ENCODE measurements around the gene TTR. TPM values are rescaled to one million over a fixed set of nuclear protein-coding genes. Genes with fewer than 3 reads are reported as not detected.

TTR gene
- total and polyA plus RNA-seq, 9 of the 15 experiments (the other 6 are each of a cell fraction or from before 2014, with no cell fraction given): 0.17 to 0.53 TPM; not detected in 7

DNA sequence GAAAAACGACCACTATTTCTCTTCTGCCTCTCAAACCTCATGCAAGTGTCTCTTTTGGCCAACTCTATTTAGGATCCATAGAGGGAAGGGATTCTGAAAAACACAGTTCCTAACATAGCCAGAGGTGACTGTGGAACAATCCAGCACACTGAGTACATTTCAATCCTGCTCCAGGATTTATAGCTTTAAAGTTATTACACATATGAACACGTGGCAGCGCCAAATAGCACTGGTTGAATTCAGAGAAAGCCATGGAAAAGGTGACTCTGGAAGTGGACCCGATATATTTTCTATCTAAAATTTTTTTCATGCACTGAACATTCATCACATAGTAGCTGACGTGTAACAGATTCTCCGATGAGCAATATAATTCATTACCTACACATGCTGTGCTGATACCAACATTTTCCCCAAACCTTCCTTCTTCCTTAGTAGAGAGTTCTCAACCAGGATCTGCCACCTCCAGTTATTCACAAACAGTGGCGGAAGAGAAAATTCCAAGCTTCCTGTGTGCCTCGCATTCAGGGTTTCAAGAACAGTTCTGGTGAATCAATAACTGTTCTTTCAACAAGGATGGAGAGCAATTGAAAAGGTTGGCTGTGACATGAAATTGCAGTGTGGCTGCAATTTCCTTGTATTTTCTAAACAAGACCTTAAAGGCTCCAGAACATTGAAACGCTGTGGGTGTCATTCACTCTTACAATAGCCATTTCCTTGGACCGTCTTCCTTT, 25.7 kb upstream of the TTR start:
- H3K27ac ChIP-seq (ENCODE audit: extremely low read depth, low read depth, low read length): no peak overlapping the region
- H3K79me2 ChIP-seq (ENCODE audit: control insufficient read depth, insufficient read depth, low read length): no peaks in the 10 kb centered on the region
- BruUV-seq (replicated peaks): no TSS peak
- H3K9ac ChIP-seq (ENCODE audit: insufficient read depth in 1 of 2, low read depth in 2 of 2, low read length in 2 of 2): no peak overlapping the region
- no peaks in the 10 kb centered on the region for H3K9me3 ChIP-seq (replicated peaks; ENCODE audit: control insufficient read depth, insufficient read depth, low read depth, low read length)
- ATAC-seq (no peak; the same call in 2 of the 3 replicates), DNase-seq (ENCODE audit: extremely low read depth in 1 of 4, low spot score in 3 of 4) (no peak), FAIRE-seq (no peak)
- ChIA-PET CTCF (ENCODE audit: low intra/inter-chr PET ratio) (no interaction called here), POLR2A (interaction anchor here (0.6 kb wide), 1 partner anchor 21 kb away, joined by 3 read pairs; no protein-coding TSS in a partner anchor)
- H3K4me3 ChIP-seq: no peak overlapping the region
- 1% methylated on average over 10 of the region's 10 CpGs for WGBS (ENCODE audit: insufficient coverage, low coverage, missing lambda C conversion rate)
- H3K4me2 ChIP-seq (ENCODE audit: insufficient read depth, low read length): no peak overlapping the region
- peaks cover 3 to 9% of the 10 kb centered on the region in 2 experiments; a peak in 4 of 5 replicates for H3K27me3 ChIP-seq (ENCODE audit: control insufficient read depth in 2 of 2, insufficient read depth in 2 of 2, low read length in 2 of 2)
- intact Hi-C loops (cut with micrococcal nuclease): no loop called here
- no peaks in the 10 kb centered on the region for H3K4me1 ChIP-seq (replicated peaks in 1 of 2; ENCODE audit: control insufficient read depth in 2 of 2, insufficient read depth in 2 of 2, low read length in 2 of 2)
- H2AFZ ChIP-seq (ENCODE audit: low read depth, low read length): no peak overlapping the region
- H3K9me1 ChIP-seq (ENCODE audit: control insufficient read depth, insufficient read depth, low read length): no peaks in the 10 kb centered on the region
- in situ Hi-C loops (cut with MboI): no loop called here
- H3K36me3 ChIP-seq (ENCODE audit: control insufficient read depth, insufficient read depth, low read length): no peaks in the 10 kb centered on the region
- H4K20me1 ChIP-seq (replicated peaks; ENCODE audit: control insufficient read depth, insufficient read depth, low read length): no peaks in the 10 kb centered on the region
- TF ChIP-seq CHD4 (IDR thresholded peaks at IDR 0.05; ENCODE audit: insufficient read depth, insufficient replicate concordance, low read depth, low read length, poor library complexity, severe bottlenecking) (no peak), RFX5 (IDR thresholded peaks at IDR 0.05; ENCODE audit: low read depth, low read length) (no peak), RAD21 (CRISPR knock-in tag; conservative IDR thresholded peaks at IDR 0.05 in 1 of 2, IDR thresholded peaks at IDR 0.05 in 1 of 2) (peak; percentile 38 to 70), ZNF3 (CRISPR knock-in tag; IDR thresholded peaks at IDR 0.05) (no peak)
- TF ChIP-seq, protein P1, sequence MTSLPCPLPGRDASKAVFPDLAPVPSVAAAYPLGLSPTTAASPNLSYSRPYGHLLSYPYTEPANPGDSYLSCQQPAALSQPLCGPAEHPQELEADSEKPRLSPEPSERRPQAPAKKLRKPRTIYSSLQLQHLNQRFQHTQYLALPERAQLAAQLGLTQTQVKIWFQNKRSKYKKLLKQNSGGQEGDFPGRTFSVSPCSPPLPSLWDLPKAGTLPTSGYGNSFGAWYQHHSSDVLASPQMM (CRISPR knock-in tag; IDR thresholded peaks at IDR 0.05): no peak
- TF ChIP-seq, protein P2, sequence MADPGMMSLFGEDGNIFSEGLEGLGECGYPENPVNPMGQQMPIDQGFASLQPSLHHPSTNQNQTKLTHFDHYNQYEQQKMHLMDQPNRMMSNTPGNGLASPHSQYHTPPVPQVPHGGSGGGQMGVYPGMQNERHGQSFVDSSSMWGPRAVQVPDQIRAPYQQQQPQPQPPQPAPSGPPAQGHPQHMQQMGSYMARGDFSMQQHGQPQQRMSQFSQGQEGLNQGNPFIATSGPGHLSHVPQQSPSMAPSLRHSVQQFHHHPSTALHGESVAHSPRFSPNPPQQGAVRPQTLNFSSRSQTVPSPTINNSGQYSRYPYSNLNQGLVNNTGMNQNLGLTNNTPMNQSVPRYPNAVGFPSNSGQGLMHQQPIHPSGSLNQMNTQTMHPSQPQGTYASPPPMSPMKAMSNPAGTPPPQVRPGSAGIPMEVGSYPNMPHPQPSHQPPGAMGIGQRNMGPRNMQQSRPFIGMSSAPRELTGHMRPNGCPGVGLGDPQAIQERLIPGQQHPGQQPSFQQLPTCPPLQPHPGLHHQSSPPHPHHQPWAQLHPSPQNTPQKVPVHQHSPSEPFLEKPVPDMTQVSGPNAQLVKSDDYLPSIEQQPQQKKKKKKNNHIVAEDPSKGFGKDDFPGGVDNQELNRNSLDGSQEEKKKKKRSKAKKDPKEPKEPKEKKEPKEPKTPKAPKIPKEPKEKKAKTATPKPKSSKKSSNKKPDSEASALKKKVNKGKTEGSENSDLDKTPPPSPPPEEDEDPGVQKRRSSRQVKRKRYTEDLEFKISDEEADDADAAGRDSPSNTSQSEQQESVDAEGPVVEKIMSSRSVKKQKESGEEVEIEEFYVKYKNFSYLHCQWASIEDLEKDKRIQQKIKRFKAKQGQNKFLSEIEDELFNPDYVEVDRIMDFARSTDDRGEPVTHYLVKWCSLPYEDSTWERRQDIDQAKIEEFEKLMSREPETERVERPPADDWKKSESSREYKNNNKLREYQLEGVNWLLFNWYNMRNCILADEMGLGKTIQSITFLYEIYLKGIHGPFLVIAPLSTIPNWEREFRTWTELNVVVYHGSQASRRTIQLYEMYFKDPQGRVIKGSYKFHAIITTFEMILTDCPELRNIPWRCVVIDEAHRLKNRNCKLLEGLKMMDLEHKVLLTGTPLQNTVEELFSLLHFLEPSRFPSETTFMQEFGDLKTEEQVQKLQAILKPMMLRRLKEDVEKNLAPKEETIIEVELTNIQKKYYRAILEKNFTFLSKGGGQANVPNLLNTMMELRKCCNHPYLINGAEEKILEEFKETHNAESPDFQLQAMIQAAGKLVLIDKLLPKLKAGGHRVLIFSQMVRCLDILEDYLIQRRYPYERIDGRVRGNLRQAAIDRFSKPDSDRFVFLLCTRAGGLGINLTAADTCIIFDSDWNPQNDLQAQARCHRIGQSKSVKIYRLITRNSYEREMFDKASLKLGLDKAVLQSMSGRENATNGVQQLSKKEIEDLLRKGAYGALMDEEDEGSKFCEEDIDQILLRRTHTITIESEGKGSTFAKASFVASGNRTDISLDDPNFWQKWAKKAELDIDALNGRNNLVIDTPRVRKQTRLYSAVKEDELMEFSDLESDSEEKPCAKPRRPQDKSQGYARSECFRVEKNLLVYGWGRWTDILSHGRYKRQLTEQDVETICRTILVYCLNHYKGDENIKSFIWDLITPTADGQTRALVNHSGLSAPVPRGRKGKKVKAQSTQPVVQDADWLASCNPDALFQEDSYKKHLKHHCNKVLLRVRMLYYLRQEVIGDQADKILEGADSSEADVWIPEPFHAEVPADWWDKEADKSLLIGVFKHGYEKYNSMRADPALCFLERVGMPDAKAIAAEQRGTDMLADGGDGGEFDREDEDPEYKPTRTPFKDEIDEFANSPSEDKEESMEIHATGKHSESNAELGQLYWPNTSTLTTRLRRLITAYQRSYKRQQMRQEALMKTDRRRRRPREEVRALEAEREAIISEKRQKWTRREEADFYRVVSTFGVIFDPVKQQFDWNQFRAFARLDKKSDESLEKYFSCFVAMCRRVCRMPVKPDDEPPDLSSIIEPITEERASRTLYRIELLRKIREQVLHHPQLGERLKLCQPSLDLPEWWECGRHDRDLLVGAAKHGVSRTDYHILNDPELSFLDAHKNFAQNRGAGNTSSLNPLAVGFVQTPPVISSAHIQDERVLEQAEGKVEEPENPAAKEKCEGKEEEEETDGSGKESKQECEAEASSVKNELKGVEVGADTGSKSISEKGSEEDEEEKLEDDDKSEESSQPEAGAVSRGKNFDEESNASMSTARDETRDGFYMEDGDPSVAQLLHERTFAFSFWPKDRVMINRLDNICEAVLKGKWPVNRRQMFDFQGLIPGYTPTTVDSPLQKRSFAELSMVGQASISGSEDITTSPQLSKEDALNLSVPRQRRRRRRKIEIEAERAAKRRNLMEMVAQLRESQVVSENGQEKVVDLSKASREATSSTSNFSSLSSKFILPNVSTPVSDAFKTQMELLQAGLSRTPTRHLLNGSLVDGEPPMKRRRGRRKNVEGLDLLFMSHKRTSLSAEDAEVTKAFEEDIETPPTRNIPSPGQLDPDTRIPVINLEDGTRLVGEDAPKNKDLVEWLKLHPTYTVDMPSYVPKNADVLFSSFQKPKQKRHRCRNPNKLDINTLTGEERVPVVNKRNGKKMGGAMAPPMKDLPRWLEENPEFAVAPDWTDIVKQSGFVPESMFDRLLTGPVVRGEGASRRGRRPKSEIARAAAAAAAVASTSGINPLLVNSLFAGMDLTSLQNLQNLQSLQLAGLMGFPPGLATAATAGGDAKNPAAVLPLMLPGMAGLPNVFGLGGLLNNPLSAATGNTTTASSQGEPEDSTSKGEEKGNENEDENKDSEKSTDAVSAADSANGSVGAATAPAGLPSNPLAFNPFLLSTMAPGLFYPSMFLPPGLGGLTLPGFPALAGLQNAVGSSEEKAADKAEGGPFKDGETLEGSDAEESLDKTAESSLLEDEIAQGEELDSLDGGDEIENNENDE (IDR thresholded peaks at IDR 0.05; ENCODE audit: low read depth, low read length): no peak
- TF ChIP-seq, protein P3, sequence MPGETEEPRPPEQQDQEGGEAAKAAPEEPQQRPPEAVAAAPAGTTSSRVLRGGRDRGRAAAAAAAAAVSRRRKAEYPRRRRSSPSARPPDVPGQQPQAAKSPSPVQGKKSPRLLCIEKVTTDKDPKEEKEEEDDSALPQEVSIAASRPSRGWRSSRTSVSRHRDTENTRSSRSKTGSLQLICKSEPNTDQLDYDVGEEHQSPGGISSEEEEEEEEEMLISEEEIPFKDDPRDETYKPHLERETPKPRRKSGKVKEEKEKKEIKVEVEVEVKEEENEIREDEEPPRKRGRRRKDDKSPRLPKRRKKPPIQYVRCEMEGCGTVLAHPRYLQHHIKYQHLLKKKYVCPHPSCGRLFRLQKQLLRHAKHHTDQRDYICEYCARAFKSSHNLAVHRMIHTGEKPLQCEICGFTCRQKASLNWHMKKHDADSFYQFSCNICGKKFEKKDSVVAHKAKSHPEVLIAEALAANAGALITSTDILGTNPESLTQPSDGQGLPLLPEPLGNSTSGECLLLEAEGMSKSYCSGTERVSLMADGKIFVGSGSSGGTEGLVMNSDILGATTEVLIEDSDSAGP (CRISPR knock-in tag; IDR thresholded peaks at IDR 0.05): no peak
